GM12875 (cell line): Measurements from ENCODE around the gene PHACTR2.
"Not testable (repeated sequence)": the region's sequence is repeated elsewhere in the genome, so short reads cannot be mapped to it uniquely, and the experiment has no call there.

Experiments
- H3K4me3 ChIP-seq: one replicate; pipeline ENCODE4 v1.5.1; 2011; ENCODE audit warnings: low read depth, low read length, control low read depth
- CTCF ChIP-seq: IDR thresholded peaks from 2 replicates; pipeline ENCODE4 v1.5.1; 2011; ENCODE audit warnings: low read depth, mild to moderate bottlenecking, control low read depth, inconsistent platforms, low read length, moderate library complexity, borderline replicate concordance; ENCODE audit not compliant: insufficient read depth

PHACTR2 gene

GRCh38 chr6:143664171-143664570 lies 13.6 kb upstream of the PHACTR2 start:
- H3K4me3 ChIP-seq: no peak overlapping the region
- no peak for TF ChIP-seq CTCF

GRCh38 chr6:143666007-143666406 lies 11.8 kb upstream of the PHACTR2 start:
- H3K4me3 ChIP-seq: not testable (repeated sequence)

GRCh38 chr6:143669483-143669882 lies 8.3 kb upstream of the PHACTR2 start:
- not testable (repeated sequence) for H3K4me3 ChIP-seq

GRCh38 chr6:143673669-143674068 lies 4.1 kb upstream of the PHACTR2 start:
- TF ChIP-seq CTCF: no peak
- no peak overlapping the region for H3K4me3 ChIP-seq

GRCh38 chr6:143674483-143675381 lies 3.0 kb upstream of the PHACTR2 start:
- TF ChIP-seq CTCF: no peak
- no peak overlapping the region for H3K4me3 ChIP-seq

- no peak for TF ChIP-seq CTCF
- no peak overlapping the region for H3K4me3 ChIP-seq
Measured at GRCh38 chr6:143675382-143675900, 2.3 kb upstream of the PHACTR2 start.

GRCh38 chr6:143675946-143676345 lies 1.8 kb upstream of the PHACTR2 start:
- TF ChIP-seq CTCF: no peak

GRCh38 chr6:143676437-143677045 lies 1.2 kb upstream of the PHACTR2 start:
- no peak overlapping the region for H3K4me3 ChIP-seq
- no peak for TF ChIP-seq CTCF

More at GRCh38 chr6:143675946-143676345, 1.8 kb upstream of the PHACTR2 start:
- no peak overlapping the region for H3K4me3 ChIP-seq
